HG03039 (cell line): Measurements from ENCODE around the gene NEDD4L.
"Not testable (repeated sequence)": the region's sequence is repeated elsewhere in the genome, so short reads cannot be mapped to it uniquely, and the experiment has no call there.

Experiments used
- ATAC-seq: cut with Tn5 transposase; IDR thresholded peaks from one replicate; pipeline ENCODE4 v1.9.1; 2021; ENCODE audit warnings: mild to moderate bottlenecking, moderate library complexity; ENCODE audit not compliant: unreplicated experiment

NEDD4L gene

GRCh38 chr18:58144671-58145285 is 100.8 kb downstream of the NEDD4L start:
- no peak for ATAC-seq

GRCh38 chr18:58146099-58146498 is 102.1 kb downstream of the NEDD4L start:
- no peak for ATAC-seq

GRCh38 chr18:58148954-58149471 is 105.0 kb downstream of the NEDD4L start:
- peak; percentile 70 for ATAC-seq

DNA sequence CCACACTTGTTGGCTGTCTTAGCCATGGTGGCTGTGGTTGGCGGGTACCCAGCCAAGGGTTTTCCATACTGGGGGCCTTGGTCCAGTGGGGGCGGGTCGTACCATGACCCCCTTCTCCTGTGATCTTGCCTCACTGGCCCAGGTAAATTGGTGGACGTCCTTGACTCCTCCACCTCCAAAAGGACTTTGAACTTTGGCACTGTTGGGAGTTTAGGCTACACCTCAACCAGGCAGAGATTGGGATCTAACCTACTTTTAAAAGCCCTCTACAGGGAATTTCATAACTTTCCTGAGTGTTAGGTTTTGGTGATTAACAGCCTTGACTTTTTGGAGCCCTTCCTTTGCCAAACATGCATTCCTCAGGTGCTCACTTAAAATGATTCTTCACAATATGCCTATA is 106.7 kb downstream of the NEDD4L start:
- ATAC-seq, result no peak

DNA sequence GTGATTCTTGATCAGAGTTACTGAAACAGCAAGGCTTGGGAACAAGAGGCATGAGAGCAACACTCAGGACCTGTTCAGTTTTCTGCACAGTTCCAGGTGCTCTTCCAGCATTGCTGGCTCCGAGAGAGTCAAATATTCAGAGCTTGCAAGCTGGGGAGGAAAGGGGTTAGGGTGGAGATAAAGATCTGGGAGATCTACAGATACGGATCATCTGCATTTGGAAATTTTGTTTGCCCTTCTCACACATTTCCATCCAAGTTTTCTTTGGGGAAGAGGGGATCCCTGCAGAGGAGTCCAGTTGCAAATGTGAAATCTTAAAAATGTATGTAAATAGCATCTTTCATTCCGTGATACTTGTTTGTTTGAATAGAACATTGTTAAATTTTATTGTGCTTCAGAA is 108.2 kb downstream of the NEDD4L start:
- no peak for ATAC-seq

GRCh38 chr18:58152891-58153290 is 108.9 kb downstream of the NEDD4L start:
- ATAC-seq, result no peak

DNA sequence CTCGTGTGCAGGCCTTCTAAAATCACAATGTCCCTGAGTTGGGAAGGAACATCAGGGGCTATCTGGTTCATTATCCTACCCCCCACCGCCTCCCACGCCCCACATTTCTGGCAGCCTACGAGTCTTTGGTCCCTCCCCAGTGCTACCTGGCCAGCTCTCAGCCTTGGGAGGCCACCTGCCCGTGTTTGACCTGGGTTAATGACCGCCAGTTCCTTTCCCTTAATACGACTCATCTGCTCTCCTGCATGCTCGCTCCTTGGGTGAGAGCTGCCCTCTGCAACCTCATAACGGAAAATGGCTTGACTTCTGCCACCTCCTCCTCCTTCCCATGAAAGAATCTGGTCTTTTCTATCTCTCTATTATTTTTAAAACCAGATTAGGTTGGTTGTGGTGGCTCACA is 112.5 kb downstream of the NEDD4L start:
- ATAC-seq, result no peak

DNA sequence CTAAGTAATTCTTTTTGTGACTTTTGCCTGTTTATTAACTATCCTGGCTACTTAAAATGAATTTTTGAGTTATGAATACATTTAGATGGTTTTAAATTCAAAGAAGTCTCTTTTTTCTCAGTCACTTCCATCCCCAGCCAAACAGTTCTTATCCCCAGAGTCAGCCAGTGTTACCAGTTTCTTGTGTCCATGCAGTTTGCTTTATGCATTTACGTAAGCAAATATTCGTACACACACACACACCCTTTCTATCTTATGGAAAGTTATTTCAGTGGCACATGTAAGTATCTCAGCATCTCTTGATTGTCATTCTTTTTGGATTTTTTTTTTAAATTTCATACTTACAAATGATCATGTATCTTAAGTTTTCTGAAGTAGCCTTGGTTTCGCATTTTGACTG is 113.2 kb downstream of the NEDD4L start:
- no peak for ATAC-seq

DNA sequence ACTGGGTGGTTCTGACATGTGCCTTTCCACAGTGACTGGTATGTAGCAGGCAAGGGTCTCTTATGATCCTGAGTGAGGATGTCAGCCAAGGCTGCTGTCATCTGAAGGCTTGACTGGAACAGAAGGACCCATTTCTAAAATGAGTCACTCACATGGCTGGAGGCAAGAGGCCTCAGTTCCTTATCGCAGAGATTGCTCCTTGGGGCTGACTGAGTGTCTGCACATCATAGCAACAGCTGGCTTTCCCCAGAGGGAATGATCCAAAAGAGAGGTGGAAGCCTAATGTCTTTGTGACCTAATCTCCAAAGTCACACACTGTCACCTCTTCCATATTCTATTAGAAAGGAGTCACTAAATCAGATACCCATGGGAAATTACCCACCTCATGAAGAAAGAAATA is 114.0 kb downstream of the NEDD4L start:
- no peak for ATAC-seq

DNA sequence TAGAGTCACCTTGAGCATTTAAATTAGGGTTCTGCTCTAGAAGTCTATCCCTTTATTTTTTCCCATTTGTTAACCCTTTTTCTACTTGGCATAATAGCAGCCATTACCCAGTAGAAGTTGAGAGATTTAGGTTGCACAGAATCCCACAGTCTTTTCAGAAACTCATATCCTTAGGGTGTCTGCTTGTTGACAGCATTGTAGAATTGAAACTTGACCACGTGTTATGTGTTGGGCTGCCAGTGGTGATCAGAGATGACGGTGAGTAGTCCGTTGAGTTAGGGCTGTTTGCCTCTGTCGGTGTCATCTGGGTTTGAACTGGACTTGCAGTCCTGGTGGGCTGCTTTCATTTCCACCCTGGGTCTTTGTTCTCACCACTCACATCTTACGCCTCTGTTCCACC is 114.4 kb downstream of the NEDD4L start:
- no peak for ATAC-seq

GRCh38 chr18:58161659-58162058 is 117.6 kb downstream of the NEDD4L start:
- ATAC-seq, result no peak

- ATAC-seq, result no peak
These were observed 118.1 kb downstream of the NEDD4L start for GRCh38 chr18:58162127-58162526.

DNA sequence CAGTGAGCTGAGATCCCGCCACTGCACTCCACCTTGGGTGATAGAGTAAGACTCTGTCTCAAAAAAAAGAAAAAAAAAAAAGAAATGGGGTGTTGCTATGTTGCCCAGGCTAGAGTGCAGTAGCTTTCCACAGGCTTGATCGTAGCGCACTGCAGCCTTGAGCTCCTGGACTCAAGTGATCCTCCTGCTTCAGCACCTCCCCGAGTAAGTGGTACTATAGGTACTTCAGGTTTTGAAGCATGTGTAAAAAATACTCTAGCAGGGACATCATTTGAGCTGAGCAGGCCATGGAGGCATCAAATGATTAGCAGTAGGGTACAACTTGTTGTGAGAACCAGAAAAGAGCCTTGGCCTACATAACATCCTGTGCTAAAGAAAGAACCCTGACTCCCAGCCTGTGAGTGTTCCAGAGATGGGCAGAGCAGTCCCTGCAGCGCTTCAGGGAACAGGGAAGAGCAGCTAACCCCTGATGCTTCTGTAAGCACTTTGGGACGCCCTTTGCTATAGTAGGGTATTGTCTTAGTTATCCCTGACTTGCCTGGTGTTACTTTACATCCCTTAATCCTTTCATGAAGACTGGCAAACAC is 119.1 kb downstream of the NEDD4L start:
- ATAC-seq, result no peak

DNA sequence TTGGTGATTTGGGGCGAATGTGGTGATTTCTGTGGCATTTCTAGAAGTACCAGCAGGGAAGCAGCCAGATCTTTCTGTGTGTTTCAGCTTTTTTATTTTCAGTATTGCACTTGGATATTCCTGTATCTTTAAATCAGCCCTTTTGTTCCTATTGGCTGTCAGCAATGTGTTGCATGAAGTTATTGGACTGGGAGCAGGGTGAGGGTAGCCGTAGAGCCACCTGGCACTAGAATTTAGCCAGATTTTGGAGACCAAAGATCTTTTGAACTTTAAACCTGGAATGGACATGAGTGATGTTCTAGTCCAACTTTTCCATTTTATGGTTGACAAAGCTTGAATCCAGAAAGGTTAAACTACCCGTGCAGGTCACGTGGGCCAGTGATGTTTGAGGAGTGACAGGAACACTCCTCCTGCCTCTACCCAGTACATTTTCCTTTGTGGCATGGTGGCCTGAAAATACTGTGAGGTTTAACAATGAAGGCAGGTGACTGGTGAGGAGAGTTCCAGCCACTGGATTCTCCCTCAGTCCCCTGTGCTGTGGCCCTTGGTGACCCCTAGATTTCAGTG is 122.3 kb downstream of the NEDD4L start:
- ATAC-seq, result no peak

DNA sequence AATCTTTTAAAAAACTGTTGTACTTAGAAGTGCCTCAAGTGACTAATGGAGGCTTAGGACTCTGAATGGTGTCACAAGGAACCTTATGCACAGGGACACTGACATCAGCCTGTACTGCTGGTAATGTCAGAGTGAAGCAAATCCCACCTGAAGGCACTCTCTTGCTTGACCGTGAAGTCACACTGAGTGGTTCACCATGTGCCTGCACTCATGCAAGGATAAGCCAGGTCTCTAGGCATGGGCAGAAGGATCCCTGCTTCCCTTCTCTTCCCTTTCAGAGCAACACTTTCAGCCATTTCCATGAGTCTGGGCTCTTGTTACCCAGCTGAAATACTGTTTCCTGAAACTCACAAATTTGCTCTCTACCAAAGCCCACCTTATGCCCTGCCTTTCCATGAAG is 123.0 kb downstream of the NEDD4L start:
- no peak for ATAC-seq

DNA sequence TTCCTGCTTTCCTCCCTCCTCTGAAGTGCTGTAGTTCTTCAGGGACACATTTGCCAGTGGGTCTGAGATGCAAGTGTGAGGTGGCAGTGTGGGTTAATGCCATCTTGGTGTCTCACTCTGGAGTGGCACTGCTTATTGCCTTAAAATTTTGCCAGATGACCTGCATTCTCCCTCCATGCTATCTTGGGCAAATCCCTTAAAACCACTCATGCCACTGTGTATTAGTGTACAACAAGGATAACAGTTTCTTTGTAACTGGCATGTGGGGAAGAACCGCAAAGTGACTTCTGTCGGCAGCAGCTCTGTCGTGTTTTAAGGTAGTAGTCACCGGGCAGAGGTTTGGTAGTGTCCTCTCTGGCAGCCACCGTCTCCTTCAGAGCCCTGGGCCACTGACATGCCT is 124.2 kb downstream of the NEDD4L start:
- no peak for ATAC-seq

- ATAC-seq, result no peak
These were observed 125.0 kb downstream of the NEDD4L start for GRCh38 chr18:58168993-58169392.

DNA sequence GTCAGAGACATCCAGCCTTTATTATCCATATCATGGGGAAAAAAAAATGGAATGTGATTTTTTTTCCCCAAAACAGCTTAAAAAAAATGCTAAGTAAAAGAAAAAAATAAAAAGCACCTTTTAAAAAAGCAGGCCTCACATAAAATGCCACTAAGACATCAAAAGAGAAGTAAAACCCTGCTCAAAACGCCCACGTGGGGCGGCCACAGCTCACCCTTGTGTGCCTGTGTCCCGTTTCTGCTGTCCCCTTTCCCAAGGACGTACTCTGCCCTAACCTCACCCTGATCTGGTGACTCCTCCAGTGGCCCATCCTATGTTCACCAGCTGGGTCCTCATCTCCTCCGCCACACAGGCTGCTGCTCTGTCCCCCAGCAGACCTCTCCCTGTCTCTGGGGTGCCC is 125.4 kb downstream of the NEDD4L start:
- ATAC-seq, result no peak

- not testable (repeated sequence) for ATAC-seq
These were observed 126.0 kb downstream of the NEDD4L start for GRCh38 chr18:58170036-58170435.

- ATAC-seq, result no peak
These were observed 128.0 kb downstream of the NEDD4L start for GRCh38 chr18:58172031-58172430.

- no peak for ATAC-seq
These were observed 130.3 kb downstream of the NEDD4L start for GRCh38 chr18:58174285-58174684.

- no peak for ATAC-seq
These were observed 131.2 kb downstream of the NEDD4L start for GRCh38 chr18:58175122-58175785.
